GM23248 (cell line): ENCODE data around the gene CREB5. TPM values are rescaled to one million over a fixed set of nuclear protein-coding genes. Genes with fewer than 3 reads are reported as not detected.

Source experiments
- DNase-seq: peaks from one replicate; pipeline ENCODE4 v3.0.0-alpha.2; 2015
- H2AFZ ChIP-seq: fragments of 200-600 bp; sonication (generic); 2 replicates; pipeline ENCODE4 v1.6.1; 2016; ENCODE audit warnings: antibody characterized with exemption
- H3F3A ChIP-seq: fragments of 200-600 bp; sonication (generic); 2 replicates; pipeline ENCODE4 v1.6.1; 2016; ENCODE audit warnings: mild to moderate bottlenecking, antibody characterized with exemption, mixed run types; ENCODE audit not compliant: insufficient read depth
- H3K27ac ChIP-seq: fragments of 200-600 bp; sonication (generic); 2 replicates; pipeline ENCODE4 v1.5.1; 2016; ENCODE audit warnings: mild to moderate bottlenecking
- H3K27me3 ChIP-seq: fragments of 200-600 bp; sonication (generic); replicated peaks from 2 replicates; pipeline ENCODE4 v1.6.1; 2016; ENCODE audit warnings: mild to moderate bottlenecking; ENCODE audit not compliant: insufficient read depth
- H3K36me3 ChIP-seq: fragments of 200-600 bp; sonication (generic); 2 replicates; pipeline ENCODE4 v1.6.1; 2016; ENCODE audit warnings: low read depth, mild to moderate bottlenecking
- H3K4me1 ChIP-seq: fragments of 200-600 bp; sonication (generic); 2 replicates; pipeline ENCODE4 v1.6.1; 2016; ENCODE audit warnings: mild to moderate bottlenecking; ENCODE audit not compliant: insufficient read depth
- H3K4me2 ChIP-seq: fragments of 200-600 bp; sonication (generic); one replicate; pipeline ENCODE4 v1.6.1; 2016; ENCODE audit warnings: mild to moderate bottlenecking; ENCODE audit not compliant: unreplicated experiment
- H3K4me3 ChIP-seq: fragments of 200-600 bp; sonication (generic); 2 replicates; pipeline ENCODE4 v1.5.1; 2016; ENCODE audit warnings: mild to moderate bottlenecking
- H3K79me2 ChIP-seq: fragments of 200-600 bp; sonication (generic); 2 replicates; pipeline ENCODE4 v1.6.1; 2016; ENCODE audit warnings: mild to moderate bottlenecking; ENCODE audit not compliant: insufficient read depth
- H3K9ac ChIP-seq: fragments of 200-600 bp; sonication (generic); 2 replicates; pipeline ENCODE4 v1.6.1; 2016; ENCODE audit warnings: mild to moderate bottlenecking
- H3K9me2 ChIP-seq: fragments of 200-600 bp; sonication (generic); 2 replicates; pipeline ENCODE4 v1.6.1; 2016; ENCODE audit warnings: mixed run types, mild to moderate bottlenecking, moderate library complexity; ENCODE audit not compliant: insufficient read depth
- H3K9me3 ChIP-seq: fragments of 200-600 bp; sonication (generic); one replicate; pipeline ENCODE4 v1.6.1; 2017; ENCODE audit warnings: low read depth
- H4K20me1 ChIP-seq: fragments of 200-600 bp; sonication (generic); 2 replicates; pipeline ENCODE4 v1.6.0; 2016; ENCODE audit not compliant: insufficient read depth
- EZH2 ChIP-seq: fragments of 200-600 bp; sonication (generic); IDR thresholded peaks from 2 replicates; pipeline ENCODE4 v1.6.1; 2018; ENCODE audit warnings: antibody characterized with exemption, mild to moderate bottlenecking; ENCODE audit not compliant: insufficient read depth, poor library complexity, severe bottlenecking
- EZH2phosphoT487 ChIP-seq: fragments of 200-600 bp; sonication (generic); IDR thresholded peaks from 2 replicates; pipeline ENCODE4 v1.6.1; 2018; ENCODE audit warnings: antibody characterized with exemption, moderate library complexity, mild to moderate bottlenecking, low read depth; ENCODE audit not compliant: insufficient read depth
- WGBS, 2 experiments: methylation state at CpG; one replicate each; pipeline ENCODE4 v1.1.6; 2015 to 2017; ENCODE audit warnings: low lambda C conversion rate in 2 of 2, low coverage in 1 of 2; ENCODE audit errors: missing lambda C conversion rate in 2 of 2; 5-methylcytosine and 5-hydroxymethylcytosine counted together
- in situ Hi-C: fragments of 300-500 bp; cut with MboI; formaldehyde crosslinking; loops from 2 replicates; pipeline ENCODE4 v1.15.0; 2020
- polyA plus RNA-seq: library from polyadenylated mRNA; unstranded; fragments of >200 nt; fragmentation: Nextera tagmentation; extraction: Ambion mirVana; gene quantifications from 2 replicates; pipeline ENCODE4 v1.2.1, GENCODE V29; 2016
- total RNA-seq: library from RNA; depleted of rRNA; stranded (reverse); fragments of >200 nt; shearing (Covaris generic); gene quantifications from 2 replicates; pipeline ENCODE4 v1.2.3, GENCODE V29; 2014

CREB5 gene
- total and polyA plus RNA-seq, 2 experiments from 2014 or later, result 13.6 to 19.2 TPM

DNA sequence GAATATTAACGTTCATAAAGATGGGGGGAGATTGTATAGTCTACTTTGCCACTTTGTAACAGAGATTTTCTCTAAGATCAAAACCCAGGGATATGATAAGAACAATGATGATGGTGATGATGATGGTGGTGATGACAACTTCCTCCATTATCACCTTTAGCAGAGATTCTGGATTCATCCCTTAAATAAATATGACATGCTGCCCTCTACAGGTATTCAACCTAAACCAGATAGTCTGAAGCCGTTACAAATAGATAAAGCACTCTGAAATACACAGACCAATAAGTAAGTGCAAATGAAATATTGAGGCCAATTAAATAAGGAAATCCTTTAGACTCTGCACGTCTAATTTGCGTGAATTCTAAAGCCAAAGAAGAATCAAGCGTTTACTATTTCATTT, 211.5 kb downstream of the CREB5 start:
- H3K9ac ChIP-seq, result peak overlapping the region; percentile 18; the same call in 1 of the 2 replicates

DNA sequence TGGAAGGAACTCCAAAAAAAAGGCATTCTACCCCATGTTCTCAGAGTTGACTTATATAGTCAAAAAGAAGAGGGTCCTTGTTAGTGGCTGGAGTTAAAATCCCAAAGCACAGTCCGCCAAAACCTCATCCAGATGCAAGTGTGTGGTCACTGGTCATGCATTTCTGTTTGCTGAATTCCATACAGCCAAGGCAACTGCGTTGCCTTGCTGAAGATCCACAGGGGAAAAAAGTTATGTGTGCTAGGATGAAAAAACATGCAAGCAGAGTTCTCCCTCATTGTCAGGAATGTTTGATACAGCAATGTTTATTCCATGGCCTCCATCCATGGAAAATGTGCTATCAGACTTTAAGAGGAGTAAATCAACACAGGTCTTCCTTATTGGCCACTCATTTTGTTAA, 213.1 kb downstream of the CREB5 start:
- no peaks in the 10 kb centered on the region for H4K20me1 ChIP-seq
- no peaks in the 10 kb centered on the region for H3K9me3 ChIP-seq
- in situ Hi-C loops, result no loop called here

More for the DNA sequence above, 211.5 kb downstream of the CREB5 start:
- H3K9me3 ChIP-seq, result no peaks in the 10 kb centered on the region
- H3K4me3 ChIP-seq, result no peak overlapping the region
- H3K79me2 ChIP-seq, result no peaks in the 10 kb centered on the region
- H3K4me1 ChIP-seq, result peaks cover 46% of the 10 kb centered on the region
- 73 to 79% methylated on average over 5 of the region's 5 CpGs for WGBS, 2 experiments
- peaks cover 26% of the 10 kb centered on the region for H3F3A ChIP-seq
- TF ChIP-seq EZH2phosphoT487 (no peak), EZH2 (no peak)
- H3K27ac ChIP-seq, result peak overlapping the region; percentile 44
- no peak overlapping the region for H2AFZ ChIP-seq
- no peaks in the 10 kb centered on the region for H3K36me3 ChIP-seq
- no peaks in the 10 kb centered on the region for H4K20me1 ChIP-seq
- H3K9me2 ChIP-seq, result no peaks in the 10 kb centered on the region
- peak overlapping the region; percentile 54 for H3K4me2 ChIP-seq
- in situ Hi-C loops, result no loop called here
- no peak for DNase-seq
- no peaks in the 10 kb centered on the region for H3K27me3 ChIP-seq

DNA sequence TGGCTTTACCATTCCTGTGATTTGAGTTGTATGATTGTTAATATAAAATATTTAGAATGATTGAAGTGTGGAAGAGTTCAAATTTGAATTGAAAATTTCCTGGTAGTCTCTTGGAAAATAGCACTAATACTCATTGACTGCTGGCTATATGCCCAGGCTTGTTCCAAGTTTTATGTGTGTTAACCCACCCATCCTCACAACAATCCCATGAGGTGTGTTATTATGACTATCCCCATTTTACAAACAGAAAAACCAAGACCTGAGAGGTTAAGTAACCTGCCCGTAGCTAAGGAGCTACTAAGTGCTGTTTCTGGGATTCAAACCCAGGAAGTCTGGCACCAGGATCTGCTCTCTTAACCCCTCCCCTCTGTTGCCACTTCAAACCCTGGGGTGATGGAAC, 213.9 kb downstream of the CREB5 start:
- H3K4me1 ChIP-seq, result peaks cover 66% of the 10 kb centered on the region
- H3K9me2 ChIP-seq, result no peaks in the 10 kb centered on the region
- peaks cover 37% of the 10 kb centered on the region for H3F3A ChIP-seq
- no peaks in the 10 kb centered on the region for H3K9me3 ChIP-seq
- H3K36me3 ChIP-seq, result no peaks in the 10 kb centered on the region
- peak overlapping the region; percentile 20 for H2AFZ ChIP-seq
- H3K4me2 ChIP-seq, result peak overlapping the region; percentile 53
- H3K27me3 ChIP-seq, result no peaks in the 10 kb centered on the region
- H3K27ac ChIP-seq, result no peak overlapping the region
- peak; percentile 26 for DNase-seq
- in situ Hi-C loops, result no loop called here
- no peaks in the 10 kb centered on the region for H4K20me1 ChIP-seq
- no peak overlapping the region for H3K9ac ChIP-seq
- 36 to 62% methylated on average over 1 of the region's 1 CpG for WGBS, 2 experiments
- no peak for TF ChIP-seq EZH2phosphoT487
- TF ChIP-seq EZH2, result no peak
- H3K4me3 ChIP-seq, result no peak overlapping the region
- H3K79me2 ChIP-seq, result no peaks in the 10 kb centered on the region

More for the DNA sequence above, 213.1 kb downstream of the CREB5 start:
- WGBS, 2 experiments, result 93 to 95% methylated on average over 2 of the region's 2 CpGs
- peaks cover 35% of the 10 kb centered on the region for H3F3A ChIP-seq
- no peak for TF ChIP-seq EZH2
- TF ChIP-seq EZH2phosphoT487, result no peak
- no peak overlapping the region for H3K4me2 ChIP-seq
- no peaks in the 10 kb centered on the region for H3K27me3 ChIP-seq
- no peaks in the 10 kb centered on the region for H3K79me2 ChIP-seq
- no peak for DNase-seq
- H3K36me3 ChIP-seq, result no peaks in the 10 kb centered on the region
- H3K4me3 ChIP-seq, result no peak overlapping the region
- H3K27ac ChIP-seq, result no peak overlapping the region
- no peaks in the 10 kb centered on the region for H3K9me2 ChIP-seq
- no peak overlapping the region for H2AFZ ChIP-seq
- no peak overlapping the region for H3K9ac ChIP-seq
- peaks cover 61% of the 10 kb centered on the region for H3K4me1 ChIP-seq

DNA sequence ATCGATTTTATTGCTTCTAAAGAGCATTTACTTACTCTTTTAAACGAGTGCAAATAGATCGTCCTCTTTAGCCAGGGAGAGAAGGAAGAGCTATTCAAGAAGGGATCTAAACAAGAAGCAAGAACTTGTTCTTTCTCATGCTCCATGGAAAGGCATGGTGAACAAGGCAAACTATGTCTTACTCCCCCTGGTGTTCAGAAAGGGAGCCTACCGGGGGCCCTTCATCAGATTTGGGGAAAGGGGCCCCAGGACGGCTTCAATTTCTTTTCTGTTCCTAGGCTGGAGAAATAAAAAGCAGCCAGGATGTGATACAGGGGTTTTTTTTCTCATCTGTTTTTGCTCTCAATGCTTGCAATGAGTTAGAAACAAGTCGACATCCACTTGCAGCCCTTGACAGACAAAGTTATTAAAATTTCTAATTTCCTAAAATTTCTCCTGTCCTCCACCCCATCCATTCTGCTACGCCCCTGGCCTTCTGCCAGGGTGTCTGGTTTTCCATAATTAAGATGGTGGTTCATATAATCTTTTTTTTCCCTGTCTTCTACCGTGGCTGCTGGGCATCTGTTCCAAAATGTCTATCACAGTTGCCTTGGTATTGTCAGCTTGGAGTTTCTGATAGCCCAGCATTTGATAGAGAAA, 214.4 kb downstream of the CREB5 start:
- DNase-seq, result peak; percentile 71
- no peak for TF ChIP-seq EZH2phosphoT487
- TF ChIP-seq EZH2, result no peak
- in situ Hi-C loops, result no loop called here
- H3F3A ChIP-seq, result peaks cover 37% of the 10 kb centered on the region
- no peaks in the 10 kb centered on the region for H3K9me2 ChIP-seq
- no peaks in the 10 kb centered on the region for H3K9me3 ChIP-seq
- peak overlapping the region; percentile 65 for H3K27ac ChIP-seq
- H3K79me2 ChIP-seq, result no peaks in the 10 kb centered on the region
- H3K4me3 ChIP-seq, result no peak overlapping the region; the same call in 1 of the 2 replicates
- 7 to 11% methylated on average over 8 of the region's 8 CpGs for WGBS, 2 experiments
- H2AFZ ChIP-seq, result peak overlapping the region; percentile 20
- H4K20me1 ChIP-seq, result no peaks in the 10 kb centered on the region
- H3K27me3 ChIP-seq, result no peaks in the 10 kb centered on the region
- H3K9ac ChIP-seq, result no peak overlapping the region
- H3K4me1 ChIP-seq, result peaks cover 66% of the 10 kb centered on the region
- H3K4me2 ChIP-seq, result peak overlapping the region; percentile 53
- no peaks in the 10 kb centered on the region for H3K36me3 ChIP-seq
